Measurements from ENCODE around the gene HDAC6.

The HDAC6 gene

GRCh38 chrX:48801280-48802088 lies at the start of gene HDAC6:
TSS of gene HDAC6 (plus strand) at chrX:48802067. CDS start at chrX:48802693, 626 bp downstream.
- peak; percentile 91 to 92 for DNase-seq

- no peak for DNase-seq
Measured at GRCh38 chrX:48752498-48752897, 49.4 kb upstream of the HDAC6 start.

GRCh38 chrX:48753708-48754228 lies 48.1 kb upstream of the HDAC6 start:
- no peak for DNase-seq

- DNase-seq = no peak
Measured at GRCh38 chrX:48754238-48754637, 47.6 kb upstream of the HDAC6 start.

GRCh38 chrX:48761674-48762471 lies 40.0 kb upstream of the HDAC6 start, which contains the start of gene GLOD5:
TSS of gene GLOD5 (plus strand) at chrX:48761747. CDS start at chrX:48761791, 44 bp downstream.
- peak in 1 of 2 donors; percentile 3 for DNase-seq

- DNase-seq = no peak
Measured at GRCh38 chrX:48769230-48769629, 32.6 kb upstream of the HDAC6 start.

- no peak for DNase-seq
Measured at GRCh38 chrX:48770296-48770695, 31.6 kb upstream of the HDAC6 start.

- no peak for DNase-seq
Measured at GRCh38 chrX:48772602-48773001, 29.3 kb upstream of the HDAC6 start.

- DNase-seq = no peak
Measured at GRCh38 chrX:48776818-48777439, 24.9 kb upstream of the HDAC6 start.

GRCh38 chrX:48779399-48779798 lies 22.5 kb upstream of the HDAC6 start:
- no peak for DNase-seq

- DNase-seq = no peak
Measured at GRCh38 chrX:48781705-48782104, 20.2 kb upstream of the HDAC6 start.

GRCh38 chrX:48782216-48782615 lies 19.7 kb upstream of the HDAC6 start:
- DNase-seq = no peak

- no peak for DNase-seq
Measured at GRCh38 chrX:48782795-48783194, 19.1 kb upstream of the HDAC6 start.

- no peak for DNase-seq
Measured at GRCh38 chrX:48784726-48785125, 17.1 kb upstream of the HDAC6 start.

- no peak for DNase-seq
Measured at GRCh38 chrX:48785186-48785539, 16.7 kb upstream of the HDAC6 start.

- no peak for DNase-seq
Measured at GRCh38 chrX:48785540-48786214, 16.2 kb upstream of the HDAC6 start.

GRCh38 chrX:48786341-48786800 lies 15.5 kb upstream of the HDAC6 start, which contains the start of gene GATA1:
TSS of gene GATA1 (plus strand) at chrX:48786590. CDS start at chrX:48791110, 4,520 bp downstream.
- DNase-seq = no peak

GRCh38 chrX:48786825-48787504 lies 14.9 kb upstream of the HDAC6 start:
- DNase-seq = no peak

GRCh38 chrX:48787505-48788443 lies 14.1 kb upstream of the HDAC6 start:
- no peak for DNase-seq

- DNase-seq = no peak
Measured at GRCh38 chrX:48789366-48790220, 12.3 kb upstream of the HDAC6 start.
